NB4 (cell line): ENCODE measurements around the gene CNTN5.

Source experiments
- POLR2A ChIP-seq: IDR thresholded peaks from 2 replicates; pipeline ENCODE4 v1.6.1; 2011; ENCODE audit warnings: mild to moderate bottlenecking; ENCODE audit not compliant: insufficient read length; ENCODE audit errors: extremely low read depth
- TF ChIP-seq, protein P1 (sequence below): IDR thresholded peaks from one replicate; pipeline ENCODE4 v1.5.1; 2012; ENCODE audit warnings: low read depth, low read length

GRCh38 chr11:100205926-100206325 lies 1185.2 kb downstream of the CNTN5 start:
- TF ChIP-seq, protein P1, sequence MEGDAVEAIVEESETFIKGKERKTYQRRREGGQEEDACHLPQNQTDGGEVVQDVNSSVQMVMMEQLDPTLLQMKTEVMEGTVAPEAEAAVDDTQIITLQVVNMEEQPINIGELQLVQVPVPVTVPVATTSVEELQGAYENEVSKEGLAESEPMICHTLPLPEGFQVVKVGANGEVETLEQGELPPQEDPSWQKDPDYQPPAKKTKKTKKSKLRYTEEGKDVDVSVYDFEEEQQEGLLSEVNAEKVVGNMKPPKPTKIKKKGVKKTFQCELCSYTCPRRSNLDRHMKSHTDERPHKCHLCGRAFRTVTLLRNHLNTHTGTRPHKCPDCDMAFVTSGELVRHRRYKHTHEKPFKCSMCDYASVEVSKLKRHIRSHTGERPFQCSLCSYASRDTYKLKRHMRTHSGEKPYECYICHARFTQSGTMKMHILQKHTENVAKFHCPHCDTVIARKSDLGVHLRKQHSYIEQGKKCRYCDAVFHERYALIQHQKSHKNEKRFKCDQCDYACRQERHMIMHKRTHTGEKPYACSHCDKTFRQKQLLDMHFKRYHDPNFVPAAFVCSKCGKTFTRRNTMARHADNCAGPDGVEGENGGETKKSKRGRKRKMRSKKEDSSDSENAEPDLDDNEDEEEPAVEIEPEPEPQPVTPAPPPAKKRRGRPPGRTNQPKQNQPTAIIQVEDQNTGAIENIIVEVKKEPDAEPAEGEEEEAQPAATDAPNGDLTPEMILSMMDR, result no peak
- no peak for TF ChIP-seq POLR2A
